Measurements from ENCODE around the gene EHBP1L1.
A peak's percentile ranks its signal among the peaks of the same experiment; 100 is the strongest.

Gene EHBP1L1

DNA sequence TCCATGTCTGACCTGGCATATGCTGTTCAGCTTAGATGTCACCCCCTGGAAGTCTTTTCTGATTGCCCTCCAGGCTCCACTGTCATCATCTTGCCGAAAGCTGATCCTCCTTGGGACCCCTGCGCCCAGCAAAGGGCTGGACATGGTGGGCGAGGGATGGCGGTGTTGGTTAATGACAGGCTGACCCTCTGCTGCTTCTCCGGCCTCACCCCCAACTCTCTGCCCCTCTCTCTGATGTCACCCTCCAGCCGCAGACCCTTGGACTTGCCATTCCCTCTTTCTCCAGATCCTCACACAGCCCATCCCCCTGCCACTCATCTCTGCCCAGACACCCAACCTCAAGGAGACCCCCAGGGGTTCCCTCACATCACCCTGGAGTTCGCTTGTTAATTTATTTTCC, 2.3 kb downstream of the EHBP1L1 start:
- DNase-seq, result no peak

DNA sequence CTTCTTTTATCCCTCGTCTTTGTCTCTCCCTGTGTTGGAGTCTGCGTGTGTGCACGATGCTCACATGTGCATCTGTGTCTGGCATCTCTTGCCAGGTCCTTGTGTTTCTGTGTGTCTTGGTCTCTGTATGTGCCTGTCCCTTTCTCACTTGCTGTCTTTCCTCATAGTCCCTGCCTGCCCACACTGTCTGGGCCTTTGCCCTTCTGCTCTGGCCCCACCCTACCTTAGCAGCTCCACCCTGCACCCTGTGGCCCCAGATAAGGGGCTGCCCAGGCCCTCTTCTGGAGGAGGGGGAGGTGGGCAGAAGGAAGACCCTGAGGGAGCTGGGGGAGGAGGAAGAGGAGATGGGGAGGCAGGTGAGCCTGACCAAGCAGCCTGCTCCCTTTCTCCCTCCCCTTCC, 2.8 kb downstream of the EHBP1L1 start:
- DNase-seq, result no peak

DNA sequence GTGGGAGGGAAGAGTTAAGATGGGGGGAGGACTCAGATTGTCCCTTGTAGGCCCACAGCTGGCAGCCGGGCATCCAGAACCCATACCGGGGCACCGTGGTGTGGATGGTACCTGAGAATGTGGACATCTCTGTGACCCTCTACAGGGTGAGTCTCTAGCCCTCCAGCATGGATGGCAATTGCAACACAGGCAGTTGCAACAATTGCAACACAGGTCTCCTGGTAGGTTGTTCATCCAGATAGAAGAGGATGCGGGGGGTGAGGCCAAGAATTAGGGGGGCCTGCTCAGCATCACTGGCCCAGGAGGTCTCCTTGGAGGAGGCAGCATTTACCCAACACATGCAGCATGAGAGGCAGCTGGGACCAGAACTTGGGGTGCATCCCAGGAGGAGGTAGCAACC, 3.4 kb downstream of the EHBP1L1 start:
- no peak for DNase-seq

DNA sequence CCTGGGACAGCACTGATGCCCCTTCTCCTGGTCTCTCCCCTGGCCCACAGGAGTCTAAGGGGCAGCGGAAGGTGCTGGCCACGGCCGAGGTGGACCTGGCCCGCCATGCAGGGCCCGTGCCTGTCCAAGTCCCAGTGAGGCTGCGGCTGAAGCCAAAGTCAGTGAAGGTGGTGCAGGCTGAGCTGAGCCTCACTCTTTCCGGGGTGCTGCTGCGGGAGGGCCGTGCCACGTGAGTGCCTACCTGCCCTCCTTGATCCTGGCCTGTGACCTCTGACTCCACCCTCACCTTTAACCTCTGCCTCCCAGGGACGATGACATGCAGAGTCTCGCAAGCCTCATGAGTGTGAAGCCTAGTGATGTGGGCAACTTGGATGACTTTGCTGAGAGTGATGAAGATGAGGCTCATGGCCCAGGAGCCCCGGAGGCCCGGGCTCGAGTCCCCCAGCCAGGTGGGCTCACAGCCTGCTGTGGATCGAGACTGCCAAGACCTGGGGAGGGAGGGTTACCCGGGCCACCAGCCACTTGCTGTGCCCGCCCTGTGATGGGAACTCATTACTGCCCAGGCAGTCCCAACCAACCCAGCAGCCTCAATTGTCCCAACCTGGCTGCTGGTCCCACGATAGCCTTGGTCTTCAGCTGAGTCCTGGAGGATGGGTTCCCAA, 4.3 kb downstream of the EHBP1L1 start:
- DNase-seq, result no peak

DNA sequence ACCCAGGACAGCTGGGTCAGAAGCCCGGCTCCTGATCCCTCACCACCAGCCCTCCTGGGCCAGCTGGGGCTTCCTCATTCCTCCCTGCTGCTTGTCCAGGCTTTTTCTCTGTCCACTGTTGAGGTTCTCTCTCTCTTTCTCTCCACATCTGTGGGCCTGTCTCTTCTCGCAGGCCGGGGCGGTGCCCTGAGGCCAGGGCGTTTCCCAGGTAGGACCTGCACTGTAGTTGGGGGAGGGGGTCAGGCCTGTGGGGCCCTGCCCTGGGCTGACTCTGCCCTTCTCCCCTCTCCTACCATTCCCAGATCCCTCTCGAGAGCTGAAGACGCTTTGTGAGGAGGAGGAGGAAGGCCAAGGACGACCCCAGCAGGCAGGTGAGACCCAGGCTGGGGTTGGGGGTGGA, 4.9 kb downstream of the EHBP1L1 start:
- no peak for DNase-seq

DNA sequence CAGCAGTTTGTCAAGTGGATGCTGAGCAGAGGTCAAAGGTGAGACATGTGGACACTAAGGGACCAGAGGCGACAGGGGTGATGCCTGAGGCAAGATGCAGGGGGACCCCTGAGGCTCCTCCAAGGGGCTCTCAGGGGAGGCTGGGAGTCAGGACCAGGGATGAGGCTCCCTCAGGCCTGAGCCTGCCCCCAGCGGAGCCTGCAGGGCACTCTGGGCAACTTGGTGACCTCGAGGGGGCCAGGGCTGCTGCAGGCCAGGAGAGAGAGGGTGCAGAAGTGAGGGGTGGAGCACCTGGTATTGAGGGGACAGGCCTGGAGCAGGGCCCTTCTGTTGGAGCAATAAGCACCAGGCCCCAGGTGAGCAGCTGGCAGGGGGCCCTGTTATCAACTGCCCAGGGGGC, 6.1 kb downstream of the EHBP1L1 start:
- no peak for DNase-seq

DNA sequence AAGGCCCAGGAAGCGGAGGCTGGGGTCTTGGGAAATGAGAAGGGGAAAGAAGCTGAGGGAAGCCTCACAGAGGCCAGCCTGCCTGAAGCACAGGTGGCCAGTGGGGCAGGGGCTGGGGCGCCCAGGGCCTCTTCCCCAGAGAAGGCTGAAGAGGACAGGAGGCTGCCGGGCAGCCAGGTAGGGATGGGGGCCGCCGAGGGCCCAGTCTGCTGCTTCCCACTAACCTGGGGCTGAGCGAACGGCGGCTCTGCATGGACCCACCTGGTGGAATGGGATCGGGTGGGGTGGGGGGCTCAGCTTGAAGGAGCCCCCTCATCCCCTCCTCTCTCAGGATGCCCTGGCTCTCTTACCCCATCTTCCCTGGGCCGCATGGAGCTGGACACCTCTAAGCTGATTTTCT, 7.7 kb downstream of the EHBP1L1 start:
- no peak for DNase-seq

DNA sequence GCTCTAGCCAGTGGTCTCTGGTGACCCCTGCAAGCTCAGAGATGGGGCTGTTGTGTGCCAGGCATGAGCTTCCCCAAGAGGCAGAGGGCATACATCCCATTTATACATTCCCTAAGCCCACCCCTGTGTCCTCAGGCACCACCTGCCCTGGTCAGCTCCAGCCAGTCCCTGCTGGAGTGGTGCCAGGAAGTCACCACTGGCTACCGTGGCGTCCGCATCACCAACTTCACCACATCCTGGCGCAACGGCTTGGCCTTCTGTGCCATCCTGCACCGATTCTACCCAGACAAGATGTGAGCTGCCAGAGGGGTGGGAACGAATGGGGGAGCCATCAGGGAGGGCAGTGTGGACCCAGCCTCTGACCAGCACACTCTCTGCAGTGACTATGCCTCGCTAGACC, 8.3 kb downstream of the EHBP1L1 start:
- DNase-seq, result no peak

DNA sequence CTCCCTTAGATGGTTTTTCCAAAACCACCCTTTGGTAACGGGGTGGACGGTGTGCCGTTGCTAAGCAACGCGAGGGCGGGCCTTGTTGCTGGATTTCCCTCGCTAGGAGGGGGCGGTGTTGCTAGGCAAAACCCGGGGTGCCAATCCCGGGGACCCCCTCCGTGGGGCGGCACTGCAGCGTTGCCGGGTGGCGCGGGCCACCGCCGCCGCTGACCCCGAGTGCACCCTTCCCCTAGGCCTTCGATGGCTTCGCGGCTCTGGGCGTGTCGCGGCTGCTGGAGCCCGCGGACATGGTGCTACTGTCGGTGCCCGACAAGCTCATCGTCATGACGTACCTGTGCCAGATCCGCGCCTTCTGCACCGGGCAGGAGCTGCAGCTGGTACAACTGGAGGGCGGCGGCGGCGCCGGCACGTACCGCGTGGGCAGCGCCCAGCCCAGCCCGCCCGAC, 8.9 kb downstream of the EHBP1L1 start:
- DNase-seq, result no peak

DNA sequence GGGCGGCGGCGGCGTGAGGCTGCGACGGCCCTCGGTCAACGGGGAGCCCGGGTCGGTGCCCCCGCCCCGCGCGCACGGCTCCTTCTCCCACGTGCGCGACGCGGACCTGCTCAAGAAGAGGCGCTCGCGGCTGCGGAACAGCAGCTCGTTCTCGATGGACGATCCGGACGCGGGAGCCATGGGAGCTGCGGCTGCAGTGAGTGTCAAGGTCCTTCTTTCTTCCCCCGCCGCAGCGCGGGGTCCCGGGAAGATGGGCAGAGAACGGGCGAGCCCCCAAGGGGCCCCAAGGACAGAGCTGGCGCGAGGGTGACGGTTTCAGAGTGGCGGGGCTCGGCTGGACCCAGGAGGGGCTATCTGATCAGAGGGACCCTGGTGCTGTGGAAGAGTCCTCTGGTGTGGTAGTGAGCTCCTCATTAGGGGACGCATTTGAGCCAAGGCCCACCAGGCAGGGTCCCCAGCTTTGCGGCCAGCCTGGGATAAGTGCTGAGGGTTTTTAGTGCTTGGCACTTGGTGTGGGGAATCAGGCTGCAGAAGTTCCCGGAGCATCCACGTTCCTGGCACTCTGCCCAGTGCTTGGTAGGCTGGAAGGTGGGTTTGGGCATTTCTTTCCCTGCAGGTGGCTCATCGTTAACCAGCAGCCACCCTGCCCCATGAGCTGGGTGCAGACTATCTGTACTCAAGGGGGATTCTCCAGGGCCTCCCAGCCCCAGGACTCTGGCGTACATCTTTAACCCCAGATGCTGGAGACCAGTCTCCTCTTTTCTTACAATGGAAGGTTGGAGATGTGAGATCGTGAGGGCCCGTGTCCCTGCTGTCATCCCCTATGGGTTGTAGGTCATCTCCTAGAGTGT, 9.8 kb downstream of the EHBP1L1 start:
- DNase-seq, result no peak

DNA sequence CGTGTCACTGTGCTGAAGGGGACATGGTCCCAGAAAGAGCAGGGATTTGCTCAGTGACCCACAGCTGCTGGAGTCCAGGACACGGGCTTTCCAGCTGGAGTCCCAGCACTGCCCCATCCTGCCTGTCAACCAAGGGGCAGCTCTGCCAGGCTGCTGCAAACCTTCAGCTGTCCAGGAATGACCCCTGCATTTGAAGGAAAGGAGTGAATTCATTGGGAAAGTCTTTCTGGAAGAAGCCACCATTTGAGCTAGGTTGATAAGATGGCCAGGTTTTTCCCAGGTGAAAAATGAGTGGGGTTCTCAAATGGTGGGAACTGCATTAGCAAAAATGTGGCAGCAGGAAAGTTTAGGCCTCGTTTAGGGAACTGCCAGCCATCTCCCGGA, 10.4 kb downstream of the EHBP1L1 start:
- no peak for DNase-seq

DNA sequence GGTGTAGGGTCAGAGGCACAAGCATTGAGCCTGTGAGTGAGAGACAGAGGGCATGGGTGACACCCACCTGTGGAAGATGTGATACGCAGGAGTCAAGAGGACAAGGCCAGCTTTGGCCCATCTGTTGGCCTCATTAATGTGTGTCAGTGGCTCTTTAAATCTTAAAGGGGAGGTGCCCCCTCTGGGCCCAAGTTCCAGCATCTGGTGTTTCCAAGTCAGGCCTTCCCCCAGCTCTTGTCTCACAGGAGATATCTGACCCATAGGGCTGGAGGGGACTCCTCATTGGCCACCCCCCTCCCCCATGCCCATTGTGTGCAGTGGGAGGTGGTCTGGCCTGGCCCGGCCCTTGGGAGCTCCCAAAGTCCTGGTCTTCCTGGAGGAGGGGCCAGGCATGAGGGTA, 10.8 kb downstream of the EHBP1L1 start:
- DNase-seq, result no peak

DNA sequence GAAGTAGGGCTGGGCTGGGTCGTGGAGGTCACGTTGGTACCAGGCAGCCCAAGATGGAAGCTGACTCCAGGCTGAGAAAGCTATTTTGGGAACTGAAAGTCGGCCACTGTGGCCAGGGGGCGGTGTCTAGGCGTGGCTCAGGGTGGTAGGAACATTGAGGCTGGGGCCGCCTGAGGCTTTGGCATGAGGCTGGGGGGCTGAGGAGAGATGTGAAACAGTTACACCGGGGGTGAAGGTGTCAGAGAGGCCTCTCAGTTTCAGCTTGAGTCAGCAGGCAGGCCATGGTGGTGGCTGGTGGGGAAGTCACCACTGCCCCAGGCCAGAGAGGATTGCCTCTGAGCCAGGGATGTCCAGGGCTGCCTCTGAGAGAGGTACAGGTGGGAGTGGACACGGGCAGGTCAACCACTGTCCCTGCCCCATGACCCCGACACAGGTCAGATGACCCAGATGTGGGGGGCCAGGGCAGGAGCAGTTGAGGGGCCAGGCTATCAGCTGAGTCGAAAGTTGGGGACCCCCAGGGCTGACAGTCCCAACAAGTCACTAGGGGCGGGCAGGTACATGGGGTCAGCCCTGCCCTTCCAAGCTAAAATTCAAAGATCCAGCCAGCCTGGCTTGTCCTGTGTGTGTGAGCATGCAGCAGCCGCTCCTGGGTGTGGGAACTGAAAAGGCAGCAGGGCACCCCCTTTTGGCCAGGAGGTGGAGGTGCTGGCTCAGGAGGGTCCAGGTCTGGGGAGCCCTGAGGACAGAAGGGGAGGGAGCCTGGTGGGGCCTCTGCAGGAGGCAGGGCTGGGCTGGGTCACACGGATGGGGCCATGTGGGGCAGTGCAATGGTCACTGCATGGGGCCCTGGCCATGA, 12.6 kb downstream of the EHBP1L1 start:
- peak; percentile 42 to 90 (median 69) for DNase-seq

DNA sequence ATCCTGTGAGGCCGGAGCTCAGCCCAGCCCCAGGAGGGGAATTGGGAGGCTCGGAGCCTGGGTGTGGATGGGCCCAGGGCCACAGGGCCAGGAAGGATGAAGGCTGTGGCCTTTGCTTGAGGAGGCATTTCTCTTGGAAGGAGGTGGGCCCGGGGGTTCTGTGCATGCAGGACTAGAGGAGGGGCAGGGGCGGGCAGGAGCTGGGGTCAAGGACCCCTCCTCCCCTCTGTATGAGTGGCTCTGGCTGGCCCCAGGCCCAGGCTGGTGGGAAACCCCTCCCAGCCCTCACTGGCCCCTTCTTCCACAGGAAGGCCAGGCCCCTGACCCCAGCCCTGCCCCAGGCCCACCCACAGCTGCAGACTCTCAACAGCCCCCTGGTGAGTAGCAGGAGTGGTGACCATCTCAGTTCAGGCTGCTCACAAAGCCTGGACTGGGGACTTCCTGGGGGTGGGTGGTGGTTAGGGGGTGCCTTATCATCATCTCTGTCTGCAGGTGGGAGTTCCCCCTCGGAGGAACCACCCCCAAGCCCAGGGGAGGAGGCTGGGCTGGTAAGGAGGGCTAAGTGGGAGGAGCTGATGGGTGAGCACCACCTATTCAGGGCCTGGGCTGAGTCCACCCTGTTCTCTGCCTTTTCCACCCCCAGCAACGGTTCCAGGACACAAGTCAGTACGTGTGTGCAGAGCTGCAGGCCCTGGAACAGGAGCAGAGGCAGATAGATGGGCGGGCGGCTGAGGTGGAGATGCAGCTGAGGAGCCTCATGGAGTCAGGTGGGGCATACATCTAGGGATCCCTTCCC, 13.8 kb downstream of the EHBP1L1 start:
- peak in 3 of 5 experiments; percentile 19 to 70 (median 21) for DNase-seq

DNA sequence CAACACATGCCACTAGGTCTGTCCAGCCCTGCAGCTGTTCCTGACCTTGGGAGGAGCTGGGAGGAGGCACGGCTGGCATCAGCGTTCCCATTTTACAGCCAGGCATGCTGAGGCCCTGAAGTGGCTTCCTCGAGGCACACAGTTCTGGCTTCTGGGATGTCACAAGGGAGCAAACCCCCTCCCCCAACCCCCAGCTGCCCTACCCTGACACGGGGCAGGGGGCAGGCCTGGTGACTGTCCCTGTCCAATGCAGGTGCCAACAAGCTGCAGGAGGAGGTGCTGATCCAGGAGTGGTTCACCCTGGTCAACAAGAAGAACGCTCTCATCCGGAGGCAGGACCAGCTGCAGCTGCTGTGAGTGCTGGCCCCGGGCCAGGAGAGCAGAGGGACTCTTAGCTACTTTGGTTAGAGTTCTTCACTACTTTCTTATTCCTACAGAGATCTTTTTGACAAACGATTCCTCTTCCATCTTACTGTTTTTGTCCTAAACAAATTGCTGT, 14.4 kb downstream of the EHBP1L1 start:
- DNase-seq, result no peak

DNA sequence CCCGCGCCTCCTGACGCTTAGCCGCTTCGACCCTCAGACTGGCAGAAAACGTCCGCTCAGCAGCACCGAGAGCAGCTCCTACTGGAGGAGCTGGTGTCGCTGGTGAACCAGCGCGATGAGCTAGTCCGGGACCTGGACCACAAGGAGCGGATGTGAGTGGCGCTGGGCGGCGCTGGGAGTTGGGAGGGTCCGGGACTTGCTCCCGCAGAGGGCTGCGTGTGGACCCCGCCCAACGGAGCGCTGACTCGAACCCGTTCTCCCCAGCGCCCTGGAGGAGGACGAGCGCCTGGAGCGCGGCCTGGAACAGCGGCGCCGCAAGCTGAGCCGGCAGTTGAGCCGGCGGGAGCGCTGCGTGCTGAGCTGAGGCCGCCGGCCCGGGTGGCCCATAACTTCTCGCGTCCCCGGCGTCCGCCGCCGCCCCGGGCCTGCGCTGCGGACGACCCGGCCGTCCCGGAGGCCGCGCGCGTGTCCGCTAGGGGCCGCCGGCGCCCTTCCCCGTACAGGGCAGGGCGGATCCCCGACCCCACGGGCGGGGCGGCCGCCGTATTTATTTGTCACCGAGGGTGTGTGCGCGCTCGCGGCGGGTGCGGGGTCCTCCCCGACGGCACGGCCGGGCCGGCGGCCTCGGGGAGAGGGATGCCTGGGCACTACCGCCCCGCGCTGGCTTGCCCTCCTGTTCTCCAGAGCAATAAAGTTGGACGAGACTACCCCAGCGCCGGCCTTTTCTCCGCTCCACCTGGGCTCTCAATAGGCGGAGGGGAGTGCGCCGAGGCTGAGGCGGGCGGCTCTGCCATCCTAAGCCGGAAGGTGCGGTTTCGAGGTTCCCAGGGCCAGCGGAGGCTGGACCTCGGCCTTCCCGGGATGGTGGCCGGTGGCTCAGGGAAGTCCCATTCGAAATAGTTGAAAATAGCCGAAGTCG, 16.3 kb downstream of the EHBP1L1 start:
- DNase-seq, result no peak

DNA sequence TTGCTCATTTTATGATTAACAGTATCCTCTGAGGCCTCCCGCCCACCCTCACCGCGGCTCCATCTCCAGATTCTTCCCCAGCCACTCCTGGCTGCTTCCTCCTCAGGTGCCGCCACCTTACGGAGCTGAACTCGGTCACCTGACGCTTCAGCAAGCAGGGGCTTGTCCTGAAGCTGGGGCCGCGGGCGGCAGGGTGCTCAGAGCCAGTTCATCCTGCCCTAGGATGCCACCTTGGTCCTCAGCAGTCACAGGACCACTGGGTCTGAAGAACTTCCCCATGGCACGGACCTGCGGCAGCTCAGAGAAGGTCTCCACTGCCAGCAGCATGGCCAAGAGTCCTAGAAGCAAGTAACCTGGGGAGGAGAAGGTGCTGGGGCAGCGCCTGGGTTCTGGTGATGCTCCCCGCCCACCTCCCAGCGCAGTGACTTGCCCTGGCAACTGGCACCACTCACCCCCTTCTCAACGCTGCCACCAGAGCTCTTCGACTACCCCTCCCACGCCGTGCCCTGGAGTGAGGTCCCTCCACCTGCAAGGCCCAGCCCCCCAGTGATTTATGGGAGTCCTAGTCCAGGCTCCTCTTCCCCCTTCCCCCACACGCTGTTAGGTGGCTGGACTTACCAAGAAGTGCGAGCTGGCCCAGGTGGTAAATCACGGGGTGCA, 17.1 kb downstream of the EHBP1L1 start:
- no peak for DNase-seq

DNA sequence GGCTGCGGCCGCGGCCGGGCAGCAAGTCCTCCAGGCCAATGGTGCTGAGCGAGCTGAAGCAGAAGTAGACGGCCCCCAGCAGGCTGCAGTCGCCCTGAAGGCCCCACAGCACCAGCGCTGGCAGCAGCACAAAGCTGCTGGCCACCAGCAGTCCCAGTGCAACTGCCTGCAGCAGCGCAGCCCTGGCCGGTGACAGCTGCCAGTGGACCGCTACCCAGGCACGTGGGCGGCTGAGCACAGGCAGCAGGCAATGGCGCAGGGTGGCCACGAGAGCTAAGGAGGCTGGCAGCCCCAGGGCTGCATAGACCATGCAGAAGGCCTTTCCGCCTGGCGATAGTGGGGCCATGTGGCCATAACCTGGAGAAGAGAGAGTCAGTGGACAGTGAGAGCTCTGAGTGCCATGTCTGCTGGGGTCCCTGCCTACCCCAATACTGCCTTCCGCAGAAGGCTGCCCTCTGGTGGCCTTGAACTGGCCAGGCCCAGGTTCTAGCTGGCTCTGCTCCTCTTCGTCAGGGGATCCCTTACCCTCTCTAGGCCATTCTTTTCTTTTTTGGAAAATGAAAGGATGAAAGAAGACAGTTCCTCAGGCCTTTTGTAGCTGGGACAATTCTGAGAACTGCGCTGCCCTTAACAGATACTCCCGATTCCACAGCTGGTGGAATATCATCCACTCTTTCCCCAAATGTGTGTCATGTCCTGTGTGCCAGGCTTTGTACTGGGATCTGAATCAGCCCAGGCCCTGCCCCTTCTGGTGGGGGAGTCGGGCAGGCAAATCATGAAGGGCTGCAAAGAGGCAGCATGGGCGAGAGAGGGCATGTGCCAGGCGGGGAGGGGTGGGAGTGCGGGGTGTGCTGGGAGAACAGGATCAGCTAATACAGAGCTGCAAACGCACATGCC, 17.9 kb downstream of the EHBP1L1 start:
- DNase-seq, result peak in 1 of 5 experiments; percentile 44

DNA sequence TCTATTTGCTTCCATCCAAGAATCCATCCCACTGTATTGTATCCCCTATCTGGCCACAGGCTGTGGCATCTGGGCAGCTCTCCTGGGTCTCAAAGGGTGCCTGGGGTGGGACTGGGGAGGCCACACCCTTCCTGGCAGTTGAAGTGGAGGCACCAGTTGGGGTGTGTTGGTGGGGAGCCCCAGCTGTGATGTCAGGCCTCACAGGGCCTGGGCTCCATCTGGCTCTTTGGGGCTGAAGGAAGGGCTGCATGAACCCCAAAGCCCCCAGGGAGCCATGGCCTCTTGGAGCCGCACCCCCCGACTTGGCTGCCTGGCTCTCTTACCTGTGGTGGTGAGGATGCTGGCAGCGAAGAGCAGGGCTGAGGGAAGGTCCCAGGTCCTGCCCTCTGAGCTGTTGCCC, 19.3 kb downstream of the EHBP1L1 start:
- peak in 1 of 5 experiments; percentile 30 for DNase-seq

Measured in T-helper 2 cell (primary cell).